Fibroblast of skin of back (primary cell): ENCODE results near the gene PKNOX1.
"Not testable (repeated sequence)": the region's sequence is repeated elsewhere in the genome, so short reads cannot be mapped to it uniquely, and the experiment has no call there.

Source experiments
- DNase-seq: peaks from one replicate; pipeline ENCODE4 v3.0.0-alpha.2; 2013

PKNOX1 gene

DNA sequence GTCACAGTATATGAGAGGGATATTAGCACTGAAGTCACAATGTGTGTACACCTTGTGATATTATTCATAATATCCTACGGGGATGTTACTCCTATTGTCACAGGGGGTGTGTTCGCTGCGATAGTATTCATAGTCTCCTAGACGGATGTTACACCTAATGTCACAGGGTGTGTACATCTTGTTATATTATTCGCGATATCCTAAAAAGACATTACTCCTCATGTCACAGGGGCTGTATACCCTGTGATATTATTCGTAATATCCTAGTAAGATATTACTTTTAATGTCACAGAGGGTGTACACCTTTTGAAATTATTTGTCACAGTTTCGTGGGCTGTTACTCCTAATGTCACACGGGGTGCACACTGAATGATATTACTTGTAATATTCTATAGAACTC, 23.2 kb upstream of the PKNOX1 start:
- not testable (repeated sequence) for DNase-seq

DNA sequence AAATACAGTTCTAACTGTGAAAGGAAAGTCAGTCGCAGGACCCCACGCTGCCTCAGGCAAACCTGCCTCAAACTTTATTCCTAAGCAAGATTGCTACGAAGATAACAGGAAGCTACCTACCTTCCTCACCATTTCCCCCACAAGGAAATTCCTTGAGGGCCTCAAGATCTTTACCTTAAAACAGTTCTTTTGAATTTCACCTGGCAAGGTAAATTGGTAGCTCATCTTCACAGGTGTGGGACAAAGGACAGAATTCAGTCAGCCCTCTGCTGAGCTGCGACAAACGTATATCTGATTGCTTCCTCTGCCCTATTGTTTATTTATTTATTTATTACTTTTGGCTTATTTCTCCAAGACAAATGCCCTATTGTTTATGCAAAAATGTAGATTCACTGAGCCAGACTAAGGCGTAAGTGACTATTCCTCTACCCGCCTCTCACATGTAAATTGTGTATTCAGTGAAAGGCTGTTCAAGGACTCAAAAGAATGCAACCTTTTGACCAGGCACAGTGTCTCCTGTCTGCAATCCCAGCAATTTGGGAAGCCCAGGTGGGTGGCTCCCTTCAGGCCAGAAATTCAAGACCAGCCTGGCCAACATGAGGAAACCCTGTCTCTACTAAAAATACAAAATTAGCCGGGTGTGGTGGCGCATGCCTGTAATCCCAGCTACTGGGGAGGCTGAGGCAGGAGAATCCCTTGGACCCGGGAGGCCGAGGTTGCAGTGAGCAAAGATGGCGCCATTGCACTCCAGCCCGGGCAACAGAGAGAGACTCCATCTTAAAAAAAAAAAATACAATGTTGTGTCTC, 17.3 kb upstream of the PKNOX1 start:
- no peak for DNase-seq

DNA sequence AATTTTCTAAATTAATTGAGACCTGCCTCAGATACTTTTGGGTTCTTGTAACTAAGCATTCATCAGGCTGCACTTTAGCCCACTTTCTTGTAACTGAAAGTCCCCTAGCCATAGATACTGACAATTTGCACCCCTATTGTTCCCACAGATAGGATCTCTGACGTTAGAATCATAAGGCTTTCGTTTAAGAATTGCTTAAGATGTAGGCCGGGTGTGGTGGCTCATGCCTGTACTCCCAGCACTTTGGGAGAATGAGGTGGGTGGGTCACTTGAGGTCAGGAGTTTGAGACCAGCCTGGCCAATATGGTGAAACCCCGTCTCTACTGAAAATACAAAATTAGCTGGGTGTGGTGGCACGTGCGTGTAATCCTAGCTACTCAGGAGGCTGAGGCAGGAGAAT, 16.2 kb upstream of the PKNOX1 start:
- DNase-seq: not testable (repeated sequence)

DNA sequence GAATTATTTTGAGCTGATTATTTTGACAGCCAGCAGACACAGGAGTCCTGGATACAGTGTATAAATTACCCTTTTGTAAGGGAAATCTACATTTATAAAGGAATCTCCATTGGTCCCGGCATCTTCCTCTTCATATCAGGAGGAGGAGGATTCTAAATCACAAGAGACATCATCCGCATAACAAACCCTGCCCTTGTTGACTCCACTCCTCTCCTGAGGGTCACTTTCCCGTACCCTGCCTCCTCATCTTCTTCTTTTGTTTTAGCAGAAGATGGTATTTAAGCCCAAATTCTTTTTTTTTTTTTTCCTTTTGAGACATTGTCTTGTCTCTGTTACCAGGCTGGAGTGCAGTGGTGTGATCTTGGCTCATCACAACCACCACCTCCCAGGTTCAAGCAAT, 14.6 kb upstream of the PKNOX1 start:
- DNase-seq: no peak

DNA sequence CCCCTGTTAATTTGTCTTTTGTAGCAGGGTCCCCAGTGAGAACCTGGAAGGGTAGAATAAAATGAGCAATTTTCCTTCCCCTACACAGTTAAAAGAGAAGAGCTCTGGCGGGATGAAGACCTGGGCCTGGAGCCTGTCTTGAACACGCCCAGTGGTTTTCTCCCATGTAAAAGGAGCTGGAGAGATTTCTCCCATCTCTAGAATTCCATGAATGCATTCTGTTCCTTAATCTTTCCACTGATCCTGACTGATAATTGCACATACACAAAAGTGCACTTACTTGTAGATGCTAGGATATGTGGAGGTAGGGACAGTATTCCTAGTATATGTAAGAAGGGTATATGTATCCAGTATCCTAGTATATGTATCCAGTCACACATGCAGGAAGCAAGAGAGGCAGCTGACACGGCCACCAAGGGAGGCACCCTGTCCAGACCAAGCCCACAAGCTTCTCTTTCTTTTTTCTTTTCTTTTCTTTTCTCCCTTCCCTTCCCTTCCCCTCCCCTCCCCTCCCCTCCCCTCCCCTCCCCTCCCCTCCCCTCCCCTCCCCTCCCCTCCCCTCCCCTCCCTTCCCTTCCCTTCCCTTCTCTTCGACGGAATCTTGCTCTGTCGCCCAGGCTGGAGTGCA, 11.9 kb upstream of the PKNOX1 start:
- DNase-seq: no peak

DNA sequence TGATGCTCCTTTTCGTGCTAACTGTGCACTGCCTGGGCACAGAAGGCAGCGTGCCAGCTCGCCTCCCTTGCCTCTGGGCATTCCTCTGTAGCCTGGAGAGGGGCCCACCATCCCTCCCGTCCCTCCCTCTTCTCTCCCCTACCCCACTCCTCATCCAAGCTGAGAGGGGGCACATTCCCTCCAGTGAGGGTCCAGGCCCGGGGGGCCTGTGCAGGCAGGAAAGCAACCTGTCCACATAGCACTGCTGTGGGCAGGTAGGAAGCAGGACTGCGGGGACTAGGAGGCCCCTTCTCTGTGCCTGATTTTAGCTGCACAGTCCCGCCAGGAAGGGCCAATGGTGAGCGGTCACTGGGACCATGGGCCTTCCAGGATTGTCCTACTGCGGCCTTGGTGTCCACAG, 10.3 kb upstream of the PKNOX1 start:
- no peak for DNase-seq

DNA sequence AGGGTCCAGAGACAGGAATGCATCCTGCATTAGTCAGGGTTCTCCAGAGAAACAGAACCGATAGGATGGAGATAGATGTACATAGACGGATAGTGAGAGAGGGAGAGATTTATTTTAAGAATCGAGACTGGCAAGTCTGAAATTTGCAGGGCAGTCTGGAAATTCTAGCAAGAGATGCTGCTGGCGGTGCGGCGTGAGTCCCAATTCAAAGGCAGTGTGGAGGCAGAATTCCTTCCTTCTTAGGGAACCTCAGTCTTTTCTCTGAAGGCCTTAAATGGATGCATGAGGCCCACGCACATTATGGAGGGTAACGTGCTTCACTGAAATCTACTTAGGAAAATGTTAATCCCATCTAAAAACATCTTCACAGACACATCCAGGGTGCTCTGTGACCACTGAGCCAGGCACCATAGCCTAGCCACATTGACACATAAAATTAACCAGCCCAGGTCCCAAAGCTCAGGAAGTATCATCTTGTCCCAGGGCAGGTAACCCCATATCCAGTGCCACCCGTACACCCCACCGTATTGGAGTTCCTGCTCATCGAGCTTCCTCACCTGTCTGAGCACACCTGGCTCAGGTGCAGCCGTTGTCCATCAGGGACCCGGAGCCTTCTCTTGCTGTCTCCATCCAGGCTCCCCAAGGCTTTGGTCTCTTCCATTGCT, 9.7 kb upstream of the PKNOX1 start:
- no peak for DNase-seq

DNA sequence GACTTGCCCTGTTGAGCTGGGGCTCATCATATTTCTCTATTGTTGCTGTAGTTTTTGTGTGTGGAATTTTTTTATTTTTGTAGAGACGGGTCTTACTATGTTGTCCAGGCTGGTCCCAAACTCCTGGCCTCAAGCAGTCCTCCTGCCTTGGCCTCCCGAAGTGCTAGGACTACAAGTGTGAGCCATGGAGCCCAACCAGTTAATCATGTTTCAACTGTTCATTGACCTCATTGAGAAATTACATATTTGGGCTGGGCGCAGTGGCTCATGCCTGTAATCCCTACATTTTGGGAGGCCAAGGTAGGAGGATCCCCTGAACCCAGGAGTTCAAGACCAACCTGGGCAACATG, 9.2 kb upstream of the PKNOX1 start:
- no peak for DNase-seq

DNA sequence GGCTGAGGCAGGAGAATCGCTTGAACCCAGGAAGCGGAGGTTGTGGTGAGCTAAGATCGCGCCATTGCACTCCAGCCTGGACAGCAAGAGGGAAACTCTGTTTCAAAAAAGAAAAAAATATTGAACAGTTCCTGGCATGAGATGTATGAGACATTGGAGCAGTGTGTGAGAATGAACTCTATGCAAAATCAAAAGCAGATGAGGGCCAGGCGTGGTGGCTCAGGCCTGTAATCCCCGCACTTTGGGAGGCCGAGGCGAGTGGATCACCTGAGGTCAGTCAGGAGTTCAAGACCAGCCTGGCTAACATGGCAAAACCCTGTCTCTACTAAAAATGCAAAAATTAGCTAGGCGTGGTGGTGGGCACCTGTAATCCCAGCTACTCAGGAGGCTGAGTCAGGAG, 6.7 kb upstream of the PKNOX1 start:
- DNase-seq: not testable (repeated sequence)

DNA sequence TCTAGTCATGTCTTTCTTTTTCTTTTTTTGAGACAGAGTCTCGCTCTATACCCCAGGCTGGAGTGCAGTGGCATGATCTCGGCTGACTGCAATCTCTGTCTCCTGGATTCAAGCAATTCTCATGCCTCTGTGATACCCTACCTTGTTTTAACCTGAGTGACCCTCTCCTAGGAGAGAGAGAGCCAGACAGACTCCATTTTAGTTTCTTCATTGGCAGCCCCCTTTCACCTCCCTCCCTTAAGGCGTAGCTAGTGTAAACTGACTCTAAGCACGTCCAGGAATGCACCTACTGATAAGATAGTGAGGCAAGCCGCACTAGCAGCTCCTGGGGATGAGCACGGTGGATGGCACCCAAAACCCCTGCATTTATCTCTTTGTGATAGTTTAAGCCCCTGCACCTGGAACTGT, 5.2 kb upstream of the PKNOX1 start:
- no peak for DNase-seq

DNA sequence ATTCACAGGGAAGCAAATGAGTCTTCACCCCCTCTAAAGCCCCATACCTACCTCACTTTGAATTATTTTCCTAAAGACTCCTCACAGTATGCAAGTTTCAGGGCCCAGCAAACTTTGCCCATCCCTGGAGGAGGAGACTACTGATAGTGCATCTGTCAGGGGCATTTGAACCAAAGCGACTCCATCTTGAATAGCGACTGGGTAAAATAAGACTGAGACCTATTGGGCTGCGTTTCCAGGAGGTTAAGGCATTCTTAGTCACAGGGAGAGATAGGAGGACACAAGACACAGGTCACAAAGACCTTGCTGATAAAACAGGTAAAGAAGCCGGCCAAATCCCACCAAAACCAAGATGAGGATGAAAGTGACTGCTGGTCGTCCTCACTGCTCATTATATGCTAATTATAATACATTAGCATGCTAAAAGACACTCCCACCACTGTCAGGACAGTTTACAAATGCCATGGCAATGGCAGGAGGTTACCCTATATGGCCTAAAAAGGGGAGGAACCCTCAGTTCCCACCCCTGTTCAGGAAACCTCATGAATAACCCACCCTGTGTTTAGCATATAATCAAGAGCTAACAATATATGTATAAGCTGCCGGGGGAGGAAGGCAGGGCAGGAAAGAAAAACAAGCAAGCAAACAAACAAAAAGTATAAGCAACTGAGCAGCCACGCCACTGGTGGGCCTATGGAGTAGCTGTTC, 3.3 kb upstream of the PKNOX1 start:
- no peak for DNase-seq

DNA sequence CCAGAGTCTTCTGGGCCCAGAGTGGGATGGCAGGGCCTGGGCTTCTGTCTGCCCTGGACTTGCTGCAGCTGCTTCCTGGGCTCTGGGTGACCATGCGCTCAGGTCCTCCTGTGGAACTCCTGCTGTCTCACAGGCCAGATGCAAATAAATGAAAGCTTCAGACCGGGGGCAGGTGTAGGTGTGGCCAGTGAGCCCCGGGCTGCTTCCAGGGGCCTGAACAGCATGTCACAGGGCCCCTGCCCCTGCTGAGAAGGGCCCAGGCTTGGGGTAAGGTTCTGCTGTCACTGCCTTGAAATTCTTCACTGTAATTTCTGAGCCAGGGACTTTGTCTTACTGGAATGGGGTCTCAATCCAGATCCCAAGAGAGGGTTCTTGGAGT, 2.5 kb upstream of the PKNOX1 start:
- no peak for DNase-seq

DNA sequence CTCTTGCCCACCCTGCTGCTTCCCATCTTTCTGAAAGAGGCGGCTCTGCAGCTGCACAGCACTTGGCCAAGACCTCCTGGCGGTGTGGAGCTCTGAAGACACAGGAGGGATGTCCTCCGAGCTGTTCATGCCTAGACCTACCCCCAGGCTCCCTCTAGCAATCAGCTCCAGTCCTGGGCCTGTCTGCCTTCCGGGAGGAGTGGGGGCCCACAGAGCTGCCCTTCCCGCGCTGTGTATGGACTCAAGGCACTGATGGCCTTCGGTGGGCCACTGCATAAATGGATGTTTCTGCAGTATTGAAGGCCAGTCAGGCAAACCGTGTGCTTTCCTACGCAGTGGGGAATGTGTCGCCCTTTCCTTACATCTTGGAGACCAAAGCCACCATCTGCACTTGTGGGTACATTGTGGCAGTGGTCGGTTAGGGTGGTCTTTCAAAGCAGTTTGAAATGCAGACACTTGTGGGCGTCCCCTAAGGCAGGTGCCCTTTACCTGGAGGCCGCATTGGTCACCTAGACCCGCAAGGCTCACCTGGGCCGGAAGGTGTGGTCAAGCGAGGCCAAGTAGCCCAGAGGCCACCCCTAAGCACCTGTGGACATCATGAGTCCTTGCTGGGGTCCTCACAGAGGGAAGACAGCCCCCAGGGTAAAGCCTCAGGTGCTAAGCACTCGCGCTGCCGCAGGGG, 912 bp upstream of the PKNOX1 start:
- no peak for DNase-seq

DNA sequence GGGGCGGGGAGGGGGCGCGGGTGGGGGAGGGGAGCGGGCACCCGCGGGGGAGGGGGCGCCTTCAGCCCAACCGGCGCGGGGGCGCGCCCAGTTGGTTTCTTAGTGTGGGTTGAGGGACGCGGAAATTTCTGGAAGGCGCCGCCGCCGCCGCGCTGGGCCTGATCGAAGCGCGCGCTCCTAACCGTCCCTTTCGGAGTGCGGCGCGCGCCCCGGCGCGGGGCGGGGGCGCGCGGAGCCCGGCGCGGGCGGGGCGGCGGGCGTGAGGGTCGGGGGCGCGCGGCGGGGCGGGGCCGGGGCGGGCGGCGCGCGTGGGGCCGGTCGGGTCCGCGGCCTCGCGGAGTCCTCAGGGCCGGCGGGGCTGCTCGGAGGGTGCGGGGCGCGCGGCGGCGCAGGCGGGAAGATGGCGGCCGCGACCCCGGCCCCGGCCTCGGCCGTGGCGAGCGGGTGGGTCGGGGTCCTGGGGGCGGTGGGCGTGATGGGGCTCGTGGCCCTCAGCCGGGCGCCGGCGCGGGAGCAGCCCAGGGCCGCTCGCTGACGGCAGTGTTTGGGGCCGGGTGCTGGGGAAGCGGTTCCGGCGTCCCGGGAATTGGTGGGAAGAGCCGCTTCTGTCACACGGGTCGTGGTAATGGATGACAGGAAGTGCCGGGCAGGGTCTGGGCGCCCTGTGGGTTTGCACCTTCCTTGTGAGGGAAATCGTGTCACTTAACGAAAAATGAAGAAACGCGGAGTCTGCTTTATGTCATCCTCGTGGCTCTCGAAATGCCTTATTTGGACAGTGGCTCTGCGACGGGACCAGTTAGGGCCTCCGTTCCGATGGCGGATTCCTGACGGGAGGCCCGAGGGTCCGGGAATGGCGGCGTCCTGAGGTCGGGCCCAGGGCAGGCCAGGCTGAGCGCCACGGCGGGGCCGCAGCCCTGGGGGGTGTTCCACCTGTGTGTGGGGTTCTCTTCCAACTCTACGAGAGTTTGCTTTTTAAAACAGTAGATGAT, 764 bp downstream of the PKNOX1 start:
- DNase-seq: peak; percentile 74

DNA sequence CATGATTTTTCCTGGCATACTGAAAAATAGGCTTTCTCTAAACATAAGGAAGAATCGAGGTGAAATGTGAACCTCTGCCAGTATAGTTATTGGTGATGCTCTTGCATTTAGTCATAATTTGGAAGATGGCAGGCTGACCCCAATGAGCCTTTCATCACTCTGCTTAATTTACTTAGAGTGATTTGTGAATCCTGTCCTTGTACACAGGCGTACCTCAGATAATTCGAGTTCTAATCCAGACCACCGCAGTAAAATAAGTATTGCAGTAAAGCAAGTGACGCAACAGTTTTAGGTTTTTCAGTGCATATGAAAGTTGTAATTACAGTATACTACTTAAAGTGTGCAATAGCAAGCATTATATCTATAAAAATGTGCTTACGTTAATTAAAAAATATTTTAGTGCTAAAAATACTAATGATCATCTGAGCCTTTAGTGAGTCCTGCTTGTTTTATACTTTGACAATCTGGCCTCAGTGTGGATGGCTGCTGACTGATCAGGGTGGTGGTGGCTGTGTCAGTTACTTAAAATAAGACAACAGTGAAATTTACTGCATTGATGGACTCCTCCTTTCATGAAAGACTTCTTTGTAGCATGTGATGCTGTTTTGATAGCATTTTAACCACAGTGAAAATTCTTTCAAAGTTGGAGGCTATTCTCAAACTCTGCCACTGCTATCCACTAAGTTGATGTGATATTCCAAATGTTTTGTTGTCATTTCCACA, 1.7 kb downstream of the PKNOX1 start:
- no peak for DNase-seq

DNA sequence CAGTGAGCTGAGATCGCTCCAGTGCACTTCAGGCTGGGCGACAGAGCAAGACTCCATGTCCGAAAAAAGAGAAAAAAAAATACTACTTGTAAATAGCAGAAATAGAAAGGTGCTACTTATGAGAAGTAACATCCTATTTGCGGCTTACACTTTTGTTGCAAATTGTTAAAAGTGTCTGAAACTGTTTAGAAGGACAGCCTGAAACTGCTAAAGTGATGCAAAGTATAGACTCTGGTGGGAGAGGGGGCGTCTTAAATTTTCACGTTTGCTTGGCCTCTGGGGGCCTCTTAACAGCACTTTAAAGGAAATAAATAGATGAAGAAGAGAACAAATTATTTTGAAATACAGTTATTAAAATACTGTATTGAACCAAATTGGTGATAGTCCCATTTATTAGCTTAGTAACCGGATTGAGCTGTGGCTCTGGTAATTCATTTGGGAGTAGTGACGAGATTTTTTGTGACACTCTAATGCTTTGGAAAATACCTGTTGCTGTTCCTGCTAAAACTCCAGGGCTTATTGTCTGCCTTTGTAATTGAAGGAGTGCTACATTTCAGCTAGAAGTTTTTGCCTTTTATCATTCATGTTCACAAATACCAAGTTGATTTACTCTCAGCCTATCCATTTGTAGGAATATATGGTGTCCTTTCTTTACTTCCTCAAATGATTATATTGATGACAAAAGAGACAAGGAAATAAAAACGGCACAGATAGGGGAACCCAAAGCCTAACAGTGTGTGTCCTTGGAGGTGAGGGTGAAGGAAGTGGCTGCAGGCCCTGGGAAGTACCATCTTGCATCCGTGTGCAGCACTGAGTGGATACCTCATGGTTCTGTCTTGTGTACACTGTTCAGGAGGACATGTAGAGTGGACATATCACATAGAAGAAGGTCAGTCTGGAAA, 6.2 kb downstream of the PKNOX1 start:
- DNase-seq: no peak

DNA sequence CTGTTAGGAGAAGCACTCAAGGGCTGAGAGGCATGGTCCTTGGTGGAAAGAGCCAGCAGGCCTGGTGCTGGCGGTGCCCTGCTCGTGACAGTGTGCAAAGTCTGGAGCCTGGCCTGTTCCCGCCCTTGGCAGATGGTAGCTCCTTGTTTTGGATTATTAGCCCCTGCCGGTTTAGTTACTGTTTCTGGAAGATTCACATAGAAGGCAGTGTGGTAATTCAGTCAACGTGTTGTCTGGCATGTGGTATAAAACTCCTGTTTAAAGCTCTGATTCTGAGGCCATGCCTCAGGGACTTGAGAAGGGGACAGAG, 6.8 kb downstream of the PKNOX1 start:
- DNase-seq: no peak

DNA sequence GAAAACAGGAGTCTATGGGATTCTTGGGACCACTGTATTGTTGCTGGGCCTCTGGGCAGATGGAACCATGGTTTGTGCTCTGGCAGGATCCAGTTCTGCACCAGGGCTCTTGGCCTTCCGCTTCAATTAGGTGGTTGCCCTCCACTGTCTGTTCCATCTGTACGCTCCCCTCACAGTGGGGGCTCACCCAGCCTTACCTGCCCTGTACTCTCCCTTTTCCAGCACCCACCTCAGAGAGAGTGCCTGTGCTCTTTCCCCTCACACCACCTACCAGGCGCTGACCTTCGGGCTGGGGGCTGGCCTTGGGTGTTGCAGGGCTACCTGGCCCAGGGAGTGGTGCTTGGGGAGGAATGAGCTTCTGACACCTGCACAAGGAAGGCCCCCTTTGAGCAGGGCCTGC, 7.5 kb downstream of the PKNOX1 start:
- DNase-seq: no peak

DNA sequence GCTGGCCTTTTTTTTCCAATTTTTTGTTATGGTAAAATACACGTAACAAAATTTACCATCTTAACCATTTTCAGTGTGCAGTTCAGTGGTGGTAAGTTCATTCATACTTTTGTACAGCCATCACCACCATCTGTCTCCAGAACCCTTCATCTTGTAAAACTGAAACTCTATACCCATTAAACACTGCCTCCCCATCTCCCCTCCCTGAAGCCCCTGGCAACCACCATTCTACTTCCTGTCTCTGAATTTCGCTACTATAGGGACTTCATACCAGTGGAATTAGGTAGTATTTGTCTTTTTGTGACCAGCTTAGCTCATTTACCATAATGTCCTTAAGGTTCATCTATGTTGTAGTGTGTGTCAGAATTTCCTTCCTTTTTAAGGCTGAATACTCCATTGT, 8.7 kb downstream of the PKNOX1 start:
- DNase-seq: peak; percentile 65

DNA sequence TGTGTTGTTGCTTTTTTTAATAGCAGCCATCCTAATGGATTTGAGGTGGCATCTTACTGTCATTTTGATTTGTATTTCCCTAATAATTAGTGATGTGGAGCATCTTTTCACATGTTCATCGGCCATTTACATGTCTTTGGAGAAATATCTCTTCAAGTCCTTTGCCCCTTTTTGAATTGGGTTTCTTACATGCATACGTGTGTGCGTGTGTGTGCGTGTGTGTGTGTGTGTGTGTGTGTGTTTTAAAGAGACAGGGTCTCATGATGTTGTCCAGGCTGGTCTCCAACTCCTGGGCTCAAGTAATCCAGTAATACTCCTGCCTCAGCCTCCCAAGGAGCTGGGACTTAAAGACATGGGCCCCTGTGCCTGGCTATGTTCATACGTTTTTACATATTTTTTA, 9.5 kb downstream of the PKNOX1 start:
- DNase-seq: no peak
